NT2/D1 (cell line): ENCODE data around the gene PPP1R37.

Source experiments
- YY1 ChIP-seq: IDR thresholded peaks from 2 replicates; pipeline ENCODE4 v1.6.1; 2011; ENCODE audit not compliant: insufficient read length, insufficient read depth
- ZNF274 ChIP-seq: IDR thresholded peaks from 2 replicates; pipeline ENCODE4 v1.6.1; 2011; ENCODE audit warnings: mild to moderate bottlenecking, low read depth, low read length

DNA sequence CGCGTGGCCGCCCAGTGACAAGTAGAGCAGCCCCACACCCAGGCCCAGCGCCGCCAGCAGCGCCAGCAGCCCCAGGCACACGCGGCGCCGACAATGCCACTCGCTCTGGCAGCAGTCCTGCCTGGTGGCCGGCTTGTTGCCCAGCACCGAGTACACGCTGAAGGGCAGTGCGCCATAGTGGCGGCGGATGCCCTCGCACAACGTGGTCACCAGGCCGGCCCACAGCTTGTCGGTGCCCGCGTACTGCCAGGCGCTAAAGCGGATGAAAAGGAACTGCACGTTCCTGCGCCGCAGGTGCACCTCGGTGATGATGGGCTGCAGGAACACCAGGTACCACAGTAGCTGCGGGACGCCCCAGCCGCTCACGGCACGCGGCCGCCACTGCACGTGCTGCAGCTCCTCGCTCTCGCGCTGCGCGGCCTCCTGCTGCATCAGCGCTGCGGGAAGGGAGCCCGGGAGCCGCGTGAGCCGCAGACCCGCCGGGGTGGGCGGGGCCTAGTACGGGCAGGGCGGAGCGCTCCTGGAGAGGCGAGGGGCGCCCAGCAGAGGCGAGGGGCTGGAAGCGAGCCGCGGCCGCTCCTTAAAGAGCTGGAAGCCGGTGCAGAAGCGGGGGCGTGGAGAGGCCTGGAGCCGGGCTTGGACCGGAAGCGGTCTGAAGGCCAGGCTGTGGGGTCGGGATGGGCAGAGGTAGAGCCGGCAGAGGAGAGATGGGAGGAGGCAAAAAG is 60.5 kb downstream of the PPP1R37 start:
- TF ChIP-seq ZNF274, result no peak
- no peak for TF ChIP-seq YY1
